Fibroblast of lung (primary cell): Measurements from ENCODE around the gene PSMG3. TPM values are rescaled to one million over a fixed set of nuclear protein-coding genes. Genes with fewer than 3 reads are reported as not detected.

Source experiments
- DNase-seq, 2 donors: peaks; one replicate each; pipeline versions ENCODE4 v3.0.0 to v3.0.0-alpha.2; 2010; ENCODE audit warnings: low read depth in 2 of 2
- H2AFZ ChIP-seq: 2 replicates; pipeline ENCODE4 v1.5.1; 2012; ENCODE audit warnings: low read length, control low read depth, inconsistent platforms
- H3K27ac ChIP-seq: 2 replicates; pipeline ENCODE4 v1.5.1; 2011; ENCODE audit warnings: low read length, control low read depth; ENCODE audit not compliant: insufficient read depth
- H3K27me3 ChIP-seq: 2 replicates; pipeline ENCODE4 v1.5.1; 2011; ENCODE audit warnings: mild to moderate bottlenecking, low read length; ENCODE audit not compliant: control insufficient read depth, insufficient read depth
- H3K36me3 ChIP-seq: 2 replicates; pipeline ENCODE4 v1.5.1; 2011; ENCODE audit warnings: low read length; ENCODE audit not compliant: control insufficient read depth, insufficient read depth
- H3K4me1 ChIP-seq: 2 replicates; pipeline ENCODE4 v1.5.1; 2011; ENCODE audit warnings: low read length; ENCODE audit not compliant: control insufficient read depth, insufficient read depth; ENCODE audit errors: extremely low read depth
- H3K4me2 ChIP-seq: 2 replicates; pipeline ENCODE4 v1.5.1; 2011; ENCODE audit warnings: low read length, control low read depth; ENCODE audit not compliant: insufficient read depth; ENCODE audit errors: extremely low read depth
- H3K4me3 ChIP-seq, 4 experiments: fragments of 200-600 bp in 1 of 4; sonication (generic) in 1 of 4; replicated peaks in 1 of 4; 2 replicates each; pipeline ENCODE4 v1.5.1; 2011 to 2016; ENCODE audit warnings: low read length in 4 of 4, low read depth in 3 of 4, mild to moderate bottlenecking in 3 of 4, control low read depth in 2 of 4, inconsistent platforms in 1 of 4, mixed read lengths in 1 of 4; ENCODE audit not compliant: insufficient read depth in 1 of 4; ENCODE audit errors: control extremely low read depth in 1 of 4
- H3K79me2 ChIP-seq: 2 replicates; pipeline ENCODE4 v1.5.1; 2012; ENCODE audit warnings: mild to moderate bottlenecking, low read length, inconsistent platforms; ENCODE audit not compliant: control insufficient read depth, insufficient read depth
- H3K9ac ChIP-seq: 2 replicates; pipeline ENCODE4 v1.5.1; 2011; ENCODE audit warnings: mild to moderate bottlenecking, low read length, control low read depth; ENCODE audit not compliant: insufficient read depth
- H3K9me3 ChIP-seq: 2 replicates; pipeline ENCODE4 v1.5.1; 2012; ENCODE audit warnings: low read depth, low read length; ENCODE audit not compliant: control insufficient read depth, insufficient read depth
- H4K20me1 ChIP-seq: 2 replicates; pipeline ENCODE4 v1.5.1; 2011; ENCODE audit warnings: low read length; ENCODE audit not compliant: control insufficient read depth, insufficient read depth; ENCODE audit errors: extremely low read depth
- CTCF ChIP-seq, 2 donors: IDR thresholded peaks in 1 of 2; conservative IDR thresholded peaks in 1 of 2; 1 replicate in 1 of 2; 2 replicates in 1 of 2; pipeline ENCODE4 v1.5.1; 2011 to 2012; ENCODE audit warnings: low read length in 2 of 2, control low read depth in 1 of 2, inconsistent platforms in 1 of 2, low read depth in 1 of 2, mild to moderate bottlenecking in 1 of 2
- EZH2 ChIP-seq: IDR thresholded peaks from 2 replicates; pipeline ENCODE4 v1.5.1; 2012; ENCODE audit warnings: low read length, control low read depth, mild to moderate bottlenecking; ENCODE audit errors: missing control alignments
- polyA plus RNA-seq, 2 donors: library from polyadenylated mRNA; depleted of rRNA in 1 of 2; stranded (reverse) in 1 of 2; unstranded in 1 of 2; fragments of >200 nt; gene quantifications; 2 replicates each; pipeline ENCODE4 v1.2.1, GENCODE V29; 2011 to 2012; ENCODE audit warnings: missing spikeins in 1 of 2
- total RNA-seq: library from RNA; depleted of rRNA; stranded (reverse); fragments of >200 nt; gene quantifications from 2 replicates; pipeline ENCODE4 v1.2.1, GENCODE V29; 2014

PSMG3 gene
- total and polyA plus RNA-seq, 2 donors (not counting 1 experiment from before 2014, with no cell fraction given), result 19.3 to 24.6 TPM

GRCh38 chr7:1603346-1604225 is 33.8 kb upstream of the PSMG3 start:
- no peak overlapping the region for H2AFZ ChIP-seq
- H3K27me3 ChIP-seq, result peaks cover 6% of the 10 kb centered on the region
- TF ChIP-seq EZH2, result no peak
- no peak for TF ChIP-seq CTCF (conservative IDR thresholded peaks at IDR 0.05 in 1 of 2, IDR thresholded peaks at IDR 0.05 in 1 of 2; ENCODE audit: low read depth in 1 of 2, low read length in 2 of 2)
- H3K79me2 ChIP-seq, result no peaks in the 10 kb centered on the region
- H3K9ac ChIP-seq, result no peak overlapping the region
- H3K4me3 ChIP-seq, result no peak overlapping the region
- H3K4me2 ChIP-seq, result no peak overlapping the region
- no peaks in the 10 kb centered on the region for H3K9me3 ChIP-seq
- H3K36me3 ChIP-seq, result no peaks in the 10 kb centered on the region
- H3K27ac ChIP-seq, result no peak overlapping the region
- no peaks in the 10 kb centered on the region for H4K20me1 ChIP-seq
- H3K4me1 ChIP-seq, result no peaks in the 10 kb centered on the region
- DNase-seq, result no peak

- Histone ChIP-seq H3K9ac (no peak overlapping the region), H3K4me3 (no peak overlapping the region), H3K27me3 (peaks cover 4% of the 10 kb centered on the region)
Measured at GRCh38 chr7:1602386-1602785, 32.6 kb upstream of the PSMG3 start.

GRCh38 chr7:1601956-1602355 is 32.1 kb upstream of the PSMG3 start:
- TF ChIP-seq EZH2, result no peak
- TF ChIP-seq CTCF (conservative IDR thresholded peaks at IDR 0.05 in 1 of 2, IDR thresholded peaks at IDR 0.05 in 1 of 2; ENCODE audit: low read depth in 1 of 2, low read length in 2 of 2), result no peak
- no peak for DNase-seq
- H3K9ac ChIP-seq, result no peak overlapping the region

More at GRCh38 chr7:1602386-1602785, 32.6 kb upstream of the PSMG3 start:
- no peak for DNase-seq
- no peaks in the 10 kb centered on the region for H3K79me2 ChIP-seq
- no peak overlapping the region for H3K4me2 ChIP-seq
- H3K9me3 ChIP-seq, result no peaks in the 10 kb centered on the region
- no peak overlapping the region for H2AFZ ChIP-seq
- H3K27ac ChIP-seq, result no peak overlapping the region
- H3K4me1 ChIP-seq, result no peaks in the 10 kb centered on the region
- H4K20me1 ChIP-seq, result no peaks in the 10 kb centered on the region
- no peaks in the 10 kb centered on the region for H3K36me3 ChIP-seq
- TF ChIP-seq CTCF (conservative IDR thresholded peaks at IDR 0.05 in 1 of 2, IDR thresholded peaks at IDR 0.05 in 1 of 2; ENCODE audit: low read depth in 1 of 2, low read length in 2 of 2), result no peak
- no peak for TF ChIP-seq EZH2

More at GRCh38 chr7:1601956-1602355, 32.1 kb upstream of the PSMG3 start:
- Histone ChIP-seq H3K4me1 (no peaks in the 10 kb centered on the region), H4K20me1 (no peaks in the 10 kb centered on the region), H3K9me3 (no peaks in the 10 kb centered on the region), H3K27ac (no peak overlapping the region), H2AFZ (no peak overlapping the region), H3K4me3 (no peak overlapping the region), H3K36me3 (no peaks in the 10 kb centered on the region), H3K4me2 (no peak overlapping the region), H3K27me3 (peaks cover 4% of the 10 kb centered on the region), H3K79me2 (no peaks in the 10 kb centered on the region)
